H1 (cell line): ENCODE data around the gene IMPG2. TPM values are rescaled to one million over a fixed set of nuclear protein-coding genes. Genes with fewer than 3 reads are reported as not detected.

Experiments
- CTCF ChIA-PET: fragments of 300-600 bp; sonication (Branson Sonifier 250); formaldehyde crosslinking; loops from one replicate; lab custom pipeline; 2021; ENCODE audit not compliant: partially characterized antibody; lab: Charles Lee
- POLR2A ChIA-PET: fragments of 300-600 bp; sonication (Branson Sonifier 250); formaldehyde crosslinking; loops from one replicate; lab custom pipeline; 2021; ENCODE audit warnings: inconsistent platforms; ENCODE audit not compliant: partially characterized antibody; lab: Charles Lee
- DNase-seq, 2 experiments: peaks; one replicate each; pipeline versions ENCODE4 v3.0.0 to v3.0.0-alpha.2; 2010 to 2022; ENCODE audit warnings: low spot score in 2 of 2, low read depth in 1 of 2, mixed read lengths in 1 of 2
- FAIRE-seq: peaks from 2 replicates; lab custom pipeline; 2011; peaks lifted over from hg19 to GRCh38; lab: Jason Lieb, UNC
- H2AFZ ChIP-seq: 2 replicates; pipeline ENCODE4 v1.8.1; 2012; ENCODE audit warnings: low read length, inconsistent platforms
- H2AK5ac ChIP-seq: 2 replicates; pipeline ENCODE4 v1.6.1; 2013; ENCODE audit warnings: low read depth, low read length
- H2BK120ac ChIP-seq: replicated peaks from 2 replicates; pipeline ENCODE3; 2013; ENCODE audit warnings: low read depth, low read length, inconsistent platforms
- H2BK12ac ChIP-seq: 2 replicates; pipeline ENCODE4 v1.6.1; 2013; ENCODE audit warnings: low read depth, low read length
- H2BK15ac ChIP-seq: 2 replicates; pipeline ENCODE4 v1.6.1; 2013; ENCODE audit warnings: low read length
- H2BK20ac ChIP-seq: 2 replicates; pipeline ENCODE4 v1.6.1; 2013; ENCODE audit warnings: low read length
- H2BK5ac ChIP-seq: 2 replicates; pipeline ENCODE4 v1.6.1; 2013; ENCODE audit warnings: low read depth, low read length
- H3K14ac ChIP-seq: 2 replicates; pipeline ENCODE4 v1.6.1; 2013; ENCODE audit warnings: inconsistent platforms; ENCODE audit not compliant: insufficient read length
- H3K18ac ChIP-seq: 2 replicates; pipeline ENCODE4 v1.6.1; 2013; ENCODE audit warnings: low read length; ENCODE audit errors: extremely low read depth
- H3K23ac ChIP-seq: 2 replicates; pipeline ENCODE4 v1.6.1; 2013; ENCODE audit warnings: inconsistent platforms; ENCODE audit not compliant: insufficient read length
- H3K23me2 ChIP-seq: 2 replicates; pipeline ENCODE4 v1.6.1; 2013; ENCODE audit warnings: low read depth, low read length
- H3K27ac ChIP-seq: 2 replicates; pipeline ENCODE4 v1.6.1; 2011; ENCODE audit warnings: low read depth, low read length, inconsistent platforms
- H3K27me3 ChIP-seq, 4 experiments: replicated peaks in 1 of 4; 1 replicate in 1 of 4; 2 replicates in 3 of 4; pipeline versions ENCODE4 v1.6.1 to v1.8.1; 2011 to 2013; ENCODE audit warnings: low read length in 3 of 4, mild to moderate bottlenecking in 3 of 4, inconsistent platforms in 2 of 4, mixed read lengths in 2 of 4, moderate library complexity in 1 of 4; ENCODE audit not compliant: control insufficient read depth in 3 of 4, insufficient read depth in 3 of 4; ENCODE audit errors: extremely low read depth in 1 of 4
- H3K36me3 ChIP-seq, 4 experiments: 2 replicates each; pipeline versions ENCODE4 v1.6.1 to v1.8.1; 2011 to 2013; ENCODE audit warnings: mild to moderate bottlenecking in 4 of 4, low read length in 3 of 4, moderate library complexity in 2 of 4, control low read depth in 1 of 4, inconsistent platforms in 1 of 4; ENCODE audit not compliant: insufficient read depth in 4 of 4, control insufficient read depth in 2 of 4
- H3K4ac ChIP-seq: replicated peaks from 2 replicates; pipeline ENCODE3; 2013; ENCODE audit warnings: low read length, low read depth, mixed read lengths, inconsistent platforms; ENCODE audit not compliant: insufficient read length
- H3K4me1 ChIP-seq, 4 experiments: replicated peaks in 1 of 4; 1 replicate in 1 of 4; 2 replicates in 3 of 4; pipeline versions ENCODE4 v1.6.1 to v1.8.1; 2011 to 2013; ENCODE audit warnings: low read length in 3 of 4, inconsistent platforms in 2 of 4, mixed read lengths in 1 of 4; ENCODE audit not compliant: insufficient read depth in 4 of 4, control insufficient read depth in 3 of 4
- H3K4me2 ChIP-seq, 2 experiments: 2 replicates each; pipeline versions ENCODE4 v1.6.1 to v1.8.1; 2011 to 2013; ENCODE audit warnings: low read depth in 2 of 2, low read length in 2 of 2, control low read depth in 1 of 2, inconsistent platforms in 1 of 2, mild to moderate bottlenecking in 1 of 2; ENCODE audit not compliant: insufficient read depth in 1 of 2
- H3K4me3 ChIP-seq, 4 experiments: fragments of 200-600, 300-600 bp in 1 of 4; sonication (generic), shearing (Covaris generic), sonication (Bioruptor Twin) in 1 of 4; 2 replicates each; pipeline versions ENCODE4 v1.5.1 to v1.8.1; 2011 to 2016; ENCODE audit warnings: low read length in 4 of 4, low read depth in 3 of 4, control low read depth in 2 of 4, inconsistent platforms in 2 of 4, mild to moderate bottlenecking in 2 of 4, mixed read lengths in 1 of 4, moderate library complexity in 1 of 4; ENCODE audit not compliant: insufficient read depth in 2 of 4; ENCODE audit errors: extremely low read depth in 1 of 4
- H3K56ac ChIP-seq: replicated peaks from 2 replicates; pipeline ENCODE3; 2013; ENCODE audit warnings: low read depth, mild to moderate bottlenecking, mixed read lengths, low read length, inconsistent platforms; ENCODE audit not compliant: insufficient read length
- H3K79me1 ChIP-seq: 2 replicates; pipeline ENCODE4 v1.6.1; 2013; ENCODE audit warnings: low read depth, low read length, control low read depth
- H3K79me2 ChIP-seq, 2 experiments: 2 replicates each; pipeline versions ENCODE4 v1.6.1 to v1.8.1; 2012 to 2013; ENCODE audit warnings: low read length in 2 of 2, mild to moderate bottlenecking in 2 of 2, inconsistent platforms in 1 of 2; ENCODE audit not compliant: insufficient read depth in 2 of 2, control insufficient read depth in 1 of 2
- H3K9ac ChIP-seq, 4 experiments: replicated peaks in 1 of 4; 1 replicate in 1 of 4; 2 replicates in 3 of 4; pipeline versions ENCODE4 v1.6.1 to v1.8.1; 2011 to 2013; ENCODE audit warnings: low read depth in 3 of 4, low read length in 3 of 4, control low read depth in 2 of 4, mild to moderate bottlenecking in 2 of 4, moderate library complexity in 2 of 4, inconsistent platforms in 1 of 4; ENCODE audit errors: extremely low read depth in 1 of 4
- H3K9me3 ChIP-seq, 2 experiments: 2 replicates each; pipeline versions ENCODE4 v1.6.1 to v1.8.1; 2012 to 2013; ENCODE audit warnings: mild to moderate bottlenecking in 2 of 2, moderate library complexity in 2 of 2, control low read depth in 1 of 2, inconsistent platforms in 1 of 2, low read depth in 1 of 2, low read length in 1 of 2, mixed read lengths in 1 of 2; ENCODE audit not compliant: insufficient read depth in 2 of 2
- H4K20me1 ChIP-seq, 2 experiments: replicated peaks in 1 of 2; 2 replicates each; pipeline versions ENCODE3 to v1.8.1; 2011 to 2013; ENCODE audit warnings: inconsistent platforms in 2 of 2, low read length in 2 of 2, mild to moderate bottlenecking in 1 of 2; ENCODE audit not compliant: insufficient read depth in 2 of 2, control insufficient read depth in 1 of 2
- H4K5ac ChIP-seq: 2 replicates; pipeline ENCODE4 v1.6.1; 2013; ENCODE audit warnings: low read length, low read depth, mixed read lengths, inconsistent platforms; ENCODE audit not compliant: insufficient read length
- H4K8ac ChIP-seq: 2 replicates; pipeline ENCODE4 v1.8.0; 2013; ENCODE audit warnings: mild to moderate bottlenecking, moderate library complexity, low read length, inconsistent platforms; ENCODE audit not compliant: insufficient read depth; ENCODE audit errors: extremely low read depth
- H4K91ac ChIP-seq: replicated peaks from 2 replicates; pipeline ENCODE3; 2013; ENCODE audit warnings: low read length, mixed read lengths, inconsistent platforms; ENCODE audit not compliant: insufficient read length
- ASH2L ChIP-seq: fragments of 200-600, 300-600 bp; sonication (generic); IDR thresholded peaks from one replicate; pipeline ENCODE4 v1.7.1; 2017; ENCODE audit warnings: low read length
- BCL11A ChIP-seq, 2 experiments: IDR thresholded peaks; one replicate each; pipeline ENCODE4 v1.6.1; 2011; ENCODE audit warnings: low read depth in 2 of 2, low read length in 2 of 2, mild to moderate bottlenecking in 2 of 2
- CBX5 ChIP-seq: fragments of 300-800, 300-1000 bp; sonication (generic); IDR thresholded peaks from 2 replicates; pipeline ENCODE4 v1.7.1; 2016; ENCODE audit warnings: antibody characterized with exemption, low read length, low read depth
- CTCF ChIP-seq, 3 experiments: IDR thresholded peaks; 1 replicate in 2 of 3; 2 replicates in 1 of 3; pipeline versions ENCODE4 v1.5.1 to v1.6.1; 2011; ENCODE audit warnings: low read length in 3 of 3, mild to moderate bottlenecking in 3 of 3, inconsistent platforms in 2 of 3, low read depth in 1 of 3, moderate library complexity in 1 of 3; ENCODE audit not compliant: insufficient read depth in 1 of 3; ENCODE audit errors: control extremely low read depth in 1 of 3
- SIX5 ChIP-seq: IDR thresholded peaks from 2 replicates; pipeline ENCODE4 v1.6.1; 2011; ENCODE audit warnings: mild to moderate bottlenecking, low read depth, low read length
- polyA plus RNA-seq, 7 experiments: library from polyadenylated mRNA; depleted of rRNA in 3 of 7; stranded (reverse) in 5 of 7; unstranded in 2 of 7; fragments of >200 nt in 5 of 7; fragments of 200-250 nt in 2 of 7; gene quantifications; 1 replicate in 5 of 7; 2 replicates in 1 of 7; 4 replicates in 1 of 7; pipeline versions ENCODE4 v1.2.1 to v1.2.3, GENCODE V29; 2011 to 2013; ENCODE audit warnings: missing spikeins in 2 of 7, mixed read lengths in 2 of 7
- total RNA-seq: library from RNA; stranded (reverse); fragmentation: NEBNext Ultra II Directional; extraction: Animal tissue kit (Norgen Biotek cat#: 25700); gene quantifications from 2 replicates; pipeline ENCODE4 v1.2.1, GENCODE V29; 2021

The IMPG2 gene
- total and polyA plus RNA-seq, 2 of the 8 experiments (the other 6 are each of a cell fraction or from before 2014, with no cell fraction given) = 0.03 to 0.06 TPM

DNA sequence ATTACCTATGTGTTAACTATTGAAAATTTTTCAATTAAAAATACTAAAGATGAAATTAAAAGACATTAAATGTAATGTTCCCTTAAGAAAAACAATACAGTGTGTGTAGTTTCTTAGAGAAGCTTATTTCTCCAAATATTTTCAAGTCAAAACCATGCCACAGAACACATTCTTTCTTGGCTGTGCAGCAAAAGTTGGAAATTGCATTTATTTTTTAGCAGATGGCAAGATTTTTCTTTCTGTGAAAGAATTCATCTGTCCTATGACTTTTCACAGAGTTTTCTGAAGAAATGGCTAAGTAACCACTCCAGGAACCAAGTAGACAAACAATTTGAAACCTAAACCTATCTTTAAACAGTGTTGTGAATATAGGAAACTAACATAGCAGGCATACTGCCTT lies 47.2 kb downstream of the IMPG2 start:
- no peak overlapping the region for H3K9ac ChIP-seq
- H3K4me1 ChIP-seq = peaks cover 0 to 5% (median 0%) of the 10 kb centered on the region in 4 experiments; a peak in 1 of 7 replicates
- no peak overlapping the region for H4K91ac ChIP-seq
- H2BK120ac ChIP-seq = no peak overlapping the region
- no peak overlapping the region for H2AK5ac ChIP-seq
- H3K27ac ChIP-seq = no peak overlapping the region
- no peak overlapping the region for H2BK12ac ChIP-seq
- H2BK20ac ChIP-seq = no peak overlapping the region
- no peak overlapping the region for H3K4me2 ChIP-seq
- H3K14ac ChIP-seq = no peak overlapping the region
- POLR2A ChIA-PET = no interaction called here
- no peak for DNase-seq
- peaks cover 17 to 47% (median 37%) of the 10 kb centered on the region in 4 experiments for H3K27me3 ChIP-seq
- no peak for TF ChIP-seq SIX5
- TF ChIP-seq CBX5 = no peak
- no peak for TF ChIP-seq ASH2L
- no peak for TF ChIP-seq BCL11A (IDR thresholded peaks at IDR 0.05; ENCODE audit: low read depth in 2 of 2, low read length in 2 of 2)
- TF ChIP-seq CTCF (IDR thresholded peaks at IDR 0.05; ENCODE audit: control extremely low read depth in 1 of 3, insufficient read depth in 1 of 3, low read depth in 1 of 3, low read length in 3 of 3) = no peak
- TF ChIP-seq, all 59 proteins: peak for 0
- H3K23me2 ChIP-seq = no peaks in the 10 kb centered on the region
- H3K23ac ChIP-seq = no peak overlapping the region
- no peaks in the 10 kb centered on the region for H3K79me2 ChIP-seq
- H3K36me3 ChIP-seq = no peaks in the 10 kb centered on the region
- H3K4me3 ChIP-seq = no peak overlapping the region
- no peaks in the 10 kb centered on the region for H3K79me1 ChIP-seq
- no peak overlapping the region for H2BK5ac ChIP-seq
- peaks cover 0 to 2% of the 10 kb centered on the region in 2 experiments for H4K20me1 ChIP-seq
- no peak overlapping the region for H4K5ac ChIP-seq
- no peak overlapping the region for H3K18ac ChIP-seq
- H3K9me3 ChIP-seq = no peaks in the 10 kb centered on the region; a peak in 1 of 4 replicates
- H2BK15ac ChIP-seq = no peak overlapping the region
- CTCF ChIA-PET = no interaction called here
- H3K4ac ChIP-seq = no peak overlapping the region
- no peak overlapping the region for H4K8ac ChIP-seq
- FAIRE-seq = no peak
- H3K56ac ChIP-seq = no peak overlapping the region
- H2AFZ ChIP-seq = no peak overlapping the region
